ENCODE results near the gene EXOC8. TPM values are rescaled to one million over a fixed set of nuclear protein-coding genes. Genes with fewer than 3 reads are reported as not detected.

EXOC8 gene
- total RNA-seq, 1 experiment from 2014 or later = 12.7 TPM

DNA sequence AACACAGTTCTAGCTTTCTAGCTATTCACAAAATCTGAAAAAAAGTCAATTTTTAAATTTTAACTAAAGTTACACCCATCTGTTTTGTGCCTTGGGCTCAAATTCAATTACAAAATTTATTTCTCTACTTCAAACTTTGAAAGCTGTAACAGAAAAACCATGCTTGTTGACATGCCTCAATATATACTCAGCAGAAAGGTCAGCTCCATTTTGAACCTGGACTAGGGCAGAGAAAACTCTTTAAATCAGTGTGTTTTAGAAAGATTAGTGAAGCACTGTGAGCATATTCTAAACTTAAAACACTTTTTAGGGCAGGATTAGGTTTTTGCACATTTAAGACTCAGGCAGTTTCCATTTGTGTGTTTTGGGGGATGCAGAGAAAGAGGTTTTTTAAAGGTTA is 34.8 kb upstream of the EXOC8 start:
- Histone ChIP-seq H3K27ac (ENCODE audit: low read depth, low read length) (no peak overlapping the region), H3K9me2 (ENCODE audit: insufficient read depth) (no peaks in the 10 kb centered on the region), H3K36me3 (ENCODE audit: control insufficient read depth in 1 of 2, insufficient read depth in 2 of 2, low read length in 2 of 2) (peaks cover 3 to 9% of the 10 kb centered on the region in 2 experiments; a peak in 1 of 4 replicates), H3K9me3 (ENCODE audit: control insufficient read depth in 1 of 2, insufficient read depth in 1 of 2, low read depth in 1 of 2, low read length in 2 of 2) (no peaks in the 10 kb centered on the region), H4K20me1 (ENCODE audit: insufficient read depth) (peaks cover 3% of the 10 kb centered on the region; the same call in 1 of the 2 replicates), H3K4me3 (replicated peaks in 1 of 2; ENCODE audit: low read depth in 1 of 2, low read length in 2 of 2) (no peak overlapping the region), H3K4me2 (ENCODE audit: low read length) (no peak overlapping the region), H3K9ac (ENCODE audit: low read length) (no peak overlapping the region), H3K4me1 (ENCODE audit: control insufficient read depth in 1 of 2, insufficient read depth in 2 of 2, low read length in 2 of 2) (no peaks in the 10 kb centered on the region), H3K79me2 (ENCODE audit: insufficient read depth, low read length) (peaks cover 84% of the 10 kb centered on the region), H2AFZ (ENCODE audit: low read depth, low read length, poor library complexity, severe bottlenecking) (no peak overlapping the region), H3K27me3 (ENCODE audit: insufficient read depth, low read length) (no peaks in the 10 kb centered on the region)
- no peak for TF ChIP-seq EZH2 (IDR thresholded peaks at IDR 0.05)
- TF ChIP-seq SRF (IDR thresholded peaks at IDR 0.05; ENCODE audit: low read depth) = no peak
- no peak for TF ChIP-seq CBX3 (IDR thresholded peaks at IDR 0.05; ENCODE audit: low read depth)
- TF ChIP-seq, protein P1, sequence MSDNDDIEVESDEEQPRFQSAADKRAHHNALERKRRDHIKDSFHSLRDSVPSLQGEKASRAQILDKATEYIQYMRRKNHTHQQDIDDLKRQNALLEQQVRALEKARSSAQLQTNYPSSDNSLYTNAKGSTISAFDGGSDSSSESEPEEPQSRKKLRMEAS (IDR thresholded peaks at IDR 0.05) = no peak
- TF ChIP-seq POLR2AphosphoS5 (IDR thresholded peaks at IDR 0.05; ENCODE audit: low read depth, low read length) = no peak
- TF ChIP-seq, protein P2, sequence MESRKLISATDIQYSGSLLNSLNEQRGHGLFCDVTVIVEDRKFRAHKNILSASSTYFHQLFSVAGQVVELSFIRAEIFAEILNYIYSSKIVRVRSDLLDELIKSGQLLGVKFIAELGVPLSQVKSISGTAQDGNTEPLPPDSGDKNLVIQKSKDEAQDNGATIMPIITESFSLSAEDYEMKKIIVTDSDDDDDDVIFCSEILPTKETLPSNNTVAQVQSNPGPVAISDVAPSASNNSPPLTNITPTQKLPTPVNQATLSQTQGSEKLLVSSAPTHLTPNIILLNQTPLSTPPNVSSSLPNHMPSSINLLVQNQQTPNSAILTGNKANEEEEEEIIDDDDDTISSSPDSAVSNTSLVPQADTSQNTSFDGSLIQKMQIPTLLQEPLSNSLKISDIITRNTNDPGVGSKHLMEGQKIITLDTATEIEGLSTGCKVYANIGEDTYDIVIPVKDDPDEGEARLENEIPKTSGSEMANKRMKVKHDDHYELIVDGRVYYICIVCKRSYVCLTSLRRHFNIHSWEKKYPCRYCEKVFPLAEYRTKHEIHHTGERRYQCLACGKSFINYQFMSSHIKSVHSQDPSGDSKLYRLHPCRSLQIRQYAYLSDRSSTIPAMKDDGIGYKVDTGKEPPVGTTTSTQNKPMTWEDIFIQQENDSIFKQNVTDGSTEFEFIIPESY (IDR thresholded peaks at IDR 0.05; ENCODE audit: extremely low read depth, insufficient replicate concordance, low read length) = no peak
- ChIA-PET CTCF (no interaction called here), RAD21 (ENCODE audit: low non-redundant PET in 1 of 2, low total read pairs in 2 of 2, uncharacterized antibody in 2 of 2, unreplicated experiment in 2 of 2) (no interaction called here), POLR2A (no interaction called here)
- DNase-seq (ENCODE audit: low read depth, low spot score) (no peak), ATAC-seq (no peak)
- BruUV-seq (replicated peaks) = no TSS peak
- intact Hi-C loops (cut with micrococcal nuclease) = no loop called here

DNA sequence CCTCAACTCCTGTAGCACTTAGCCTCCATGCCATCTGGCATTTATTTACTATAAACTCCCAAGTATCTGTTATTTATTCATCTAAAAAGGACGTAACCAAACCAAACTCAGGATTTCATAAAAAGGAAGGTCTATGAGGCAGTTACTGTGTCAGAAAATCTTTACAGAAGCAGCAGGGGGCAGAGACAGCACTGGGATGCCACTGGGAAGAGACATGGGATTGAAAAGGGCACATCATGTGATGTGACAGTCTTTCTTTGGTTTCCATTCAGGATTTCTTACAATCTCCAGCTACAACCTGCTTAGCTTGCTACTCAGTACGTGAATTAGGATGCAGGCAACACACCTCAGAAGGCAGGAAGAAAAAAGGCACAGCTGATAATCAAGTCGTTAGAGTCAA is 31.6 kb upstream of the EXOC8 start:
- H3K4me2 ChIP-seq (ENCODE audit: low read length) = no peak overlapping the region
- no peak for DNase-seq (ENCODE audit: low read depth, low spot score)
- peaks cover 52% of the 10 kb centered on the region for H3K79me2 ChIP-seq (ENCODE audit: insufficient read depth, low read length)
- CTCF ChIA-PET = no interaction called here
- H3K9me3 ChIP-seq (ENCODE audit: control insufficient read depth in 1 of 2, insufficient read depth in 1 of 2, low read depth in 1 of 2, low read length in 2 of 2) = no peaks in the 10 kb centered on the region
- peaks cover 8 to 13% of the 10 kb centered on the region in 2 experiments; a peak in 1 of 4 replicates for H3K36me3 ChIP-seq (ENCODE audit: control insufficient read depth in 1 of 2, insufficient read depth in 2 of 2, low read length in 2 of 2)
- no peak overlapping the region for H3K27ac ChIP-seq (ENCODE audit: low read depth, low read length)
- no TSS peak for BruUV-seq (replicated peaks)
- no peak overlapping the region for H3K4me3 ChIP-seq (replicated peaks in 1 of 2; ENCODE audit: low read depth in 1 of 2, low read length in 2 of 2)
- intact Hi-C loops (cut with micrococcal nuclease) = no loop called here
- POLR2A ChIA-PET = no interaction called here
- peaks cover 3% of the 10 kb centered on the region; the same call in 1 of the 2 replicates for H4K20me1 ChIP-seq (ENCODE audit: insufficient read depth)
- no peak overlapping the region for H2AFZ ChIP-seq (ENCODE audit: low read depth, low read length, poor library complexity, severe bottlenecking)
- H3K9ac ChIP-seq (ENCODE audit: low read length) = no peak overlapping the region
- ATAC-seq = no peak
- no peaks in the 10 kb centered on the region for H3K9me2 ChIP-seq (ENCODE audit: insufficient read depth)
- H3K4me1 ChIP-seq (ENCODE audit: control insufficient read depth in 1 of 2, insufficient read depth in 2 of 2, low read length in 2 of 2) = no peaks in the 10 kb centered on the region
- TF ChIP-seq EZH2phosphoT487 (IDR thresholded peaks at IDR 0.05; ENCODE audit: borderline replicate concordance) (no peak), SRF (IDR thresholded peaks at IDR 0.05; ENCODE audit: low read depth) (no peak), TCF7L2 (IDR thresholded peaks at IDR 0.05; ENCODE audit: borderline replicate concordance, extremely low read depth, insufficient read depth, insufficient read length) (no peak), FOSL1 (IDR thresholded peaks at IDR 0.05; ENCODE audit: low read depth) (no peak), EGR1 (IDR thresholded peaks at IDR 0.05; ENCODE audit: low read depth) (no peak), YY1 (IDR thresholded peaks at IDR 0.05; ENCODE audit: extremely low read depth, insufficient replicate concordance, low read depth, low read length) (no peak), ELF1 (IDR thresholded peaks at IDR 0.05; ENCODE audit: borderline replicate concordance, low read depth) (no peak), SIN3A (IDR thresholded peaks at IDR 0.05; ENCODE audit: low read depth) (no peak), ZNF274 (IDR thresholded peaks at IDR 0.05; ENCODE audit: low read depth, low read length) (no peak)
- TF ChIP-seq, protein P3, sequence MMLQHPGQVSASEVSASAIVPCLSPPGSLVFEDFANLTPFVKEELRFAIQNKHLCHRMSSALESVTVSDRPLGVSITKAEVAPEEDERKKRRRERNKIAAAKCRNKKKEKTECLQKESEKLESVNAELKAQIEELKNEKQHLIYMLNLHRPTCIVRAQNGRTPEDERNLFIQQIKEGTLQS (IDR thresholded peaks at IDR 0.05) = no peak
- RAD21 ChIA-PET (ENCODE audit: low non-redundant PET in 1 of 2, low total read pairs in 2 of 2, uncharacterized antibody in 2 of 2, unreplicated experiment in 2 of 2) = no interaction called here
- H3K27me3 ChIP-seq (ENCODE audit: insufficient read depth, low read length) = no peaks in the 10 kb centered on the region

Measured in HCT116 (cell line).